Measurements from ENCODE around the gene PUS10.

The PUS10 gene

DNA sequence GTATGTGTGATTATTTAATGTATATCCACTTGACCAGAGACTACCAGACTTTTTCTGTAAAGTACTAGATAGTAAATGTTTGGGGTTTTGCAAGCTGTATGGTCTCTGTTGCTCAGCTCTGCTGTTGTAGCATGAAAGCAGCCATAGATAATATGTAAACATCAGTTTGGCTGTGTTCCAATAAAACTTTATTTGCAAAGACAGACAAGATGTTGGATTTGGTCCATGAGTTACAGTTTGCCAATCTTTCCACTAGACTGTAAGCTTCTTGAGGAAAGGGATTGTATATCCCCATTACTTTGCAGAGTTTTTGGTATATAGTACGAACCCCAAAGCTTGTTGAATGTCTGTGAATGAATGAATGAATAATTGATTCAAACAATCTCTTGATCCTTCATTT lies 119.5 kb downstream of the PUS10 start:
- no peak for DNase-seq (ENCODE audit: low spot score)
- TF ChIP-seq, protein P1, sequence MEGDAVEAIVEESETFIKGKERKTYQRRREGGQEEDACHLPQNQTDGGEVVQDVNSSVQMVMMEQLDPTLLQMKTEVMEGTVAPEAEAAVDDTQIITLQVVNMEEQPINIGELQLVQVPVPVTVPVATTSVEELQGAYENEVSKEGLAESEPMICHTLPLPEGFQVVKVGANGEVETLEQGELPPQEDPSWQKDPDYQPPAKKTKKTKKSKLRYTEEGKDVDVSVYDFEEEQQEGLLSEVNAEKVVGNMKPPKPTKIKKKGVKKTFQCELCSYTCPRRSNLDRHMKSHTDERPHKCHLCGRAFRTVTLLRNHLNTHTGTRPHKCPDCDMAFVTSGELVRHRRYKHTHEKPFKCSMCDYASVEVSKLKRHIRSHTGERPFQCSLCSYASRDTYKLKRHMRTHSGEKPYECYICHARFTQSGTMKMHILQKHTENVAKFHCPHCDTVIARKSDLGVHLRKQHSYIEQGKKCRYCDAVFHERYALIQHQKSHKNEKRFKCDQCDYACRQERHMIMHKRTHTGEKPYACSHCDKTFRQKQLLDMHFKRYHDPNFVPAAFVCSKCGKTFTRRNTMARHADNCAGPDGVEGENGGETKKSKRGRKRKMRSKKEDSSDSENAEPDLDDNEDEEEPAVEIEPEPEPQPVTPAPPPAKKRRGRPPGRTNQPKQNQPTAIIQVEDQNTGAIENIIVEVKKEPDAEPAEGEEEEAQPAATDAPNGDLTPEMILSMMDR (IDR thresholded peaks at IDR 0.05; ENCODE audit: extremely low read depth, missing control alignments): no peak
